ENCODE results near the gene CWC15.
"Not testable (repeated sequence)": the region's sequence is repeated elsewhere in the genome, so short reads cannot be mapped to it uniquely, and the experiment has no call there.

Gene CWC15

GRCh38 chr11:94954753-94955152 lies 18.6 kb downstream of the CWC15 start:
- ATAC-seq: no peak
- DNase-seq: no peak

GRCh38 chr11:94948070-94948617 lies 25.2 kb downstream of the CWC15 start:
- ATAC-seq: no peak
- no peak for DNase-seq

GRCh38 chr11:94946812-94947211 lies 26.5 kb downstream of the CWC15 start:
- DNase-seq: no peak
- ATAC-seq: no peak

- DNase-seq: no peak
- no peak for ATAC-seq
Measured at GRCh38 chr11:94941131-94941530, 32.2 kb downstream of the CWC15 start.

GRCh38 chr11:94939346-94939745 lies 34.0 kb downstream of the CWC15 start:
- DNase-seq (no peak), ATAC-seq (no peak)

- ATAC-seq (no peak), DNase-seq (no peak)
Measured at GRCh38 chr11:94938095-94939055, 35.0 kb downstream of the CWC15 start.

- DNase-seq: no peak
- no peak for ATAC-seq
Measured at GRCh38 chr11:94934846-94935245, 38.5 kb downstream of the CWC15 start.

- ATAC-seq (peak; percentile 53), DNase-seq (no peak)
Measured at GRCh38 chr11:94934362-94934761, 39.0 kb downstream of the CWC15 start.

- ATAC-seq: no peak
- DNase-seq: no peak
Measured at GRCh38 chr11:94933223-94934130, 39.9 kb downstream of the CWC15 start.

GRCh38 chr11:94932503-94932902 lies 40.9 kb downstream of the CWC15 start:
- DNase-seq (no peak), ATAC-seq (no peak)

GRCh38 chr11:94932072-94932471 lies 41.3 kb downstream of the CWC15 start:
- not testable (repeated sequence) for DNase-seq, ATAC-seq

- ATAC-seq: no peak
Measured at GRCh38 chr11:94928117-94928990, 45.0 kb downstream of the CWC15 start.

GRCh38 chr11:94926698-94927237 lies 46.6 kb downstream of the CWC15 start:
- no peak for ATAC-seq

More at GRCh38 chr11:94928117-94928990, 45.0 kb downstream of the CWC15 start:
- no peak for DNase-seq

GRCh38 chr11:94926271-94926625 lies 47.1 kb downstream of the CWC15 start:
- ATAC-seq (no peak), DNase-seq (no peak)

More at GRCh38 chr11:94926698-94927237, 46.6 kb downstream of the CWC15 start:
- no peak for DNase-seq

GRCh38 chr11:94925422-94926270 lies 47.7 kb downstream of the CWC15 start:
- DNase-seq: no peak
- no peak for ATAC-seq

GRCh38 chr11:94924612-94925011 lies 48.7 kb downstream of the CWC15 start:
- DNase-seq (no peak), ATAC-seq (no peak)

- no peak for DNase-seq
- no peak for ATAC-seq
Measured at GRCh38 chr11:94924171-94924572, 49.2 kb downstream of the CWC15 start.

- DNase-seq (no peak), ATAC-seq (no peak)
Measured at GRCh38 chr11:94923004-94923334, 50.4 kb downstream of the CWC15 start.

- ATAC-seq: no peak
- no peak for DNase-seq
Measured at GRCh38 chr11:94922321-94923003, 50.9 kb downstream of the CWC15 start.

GRCh38 chr11:94920311-94920710 lies 53.0 kb downstream of the CWC15 start:
- no peak for DNase-seq
- no peak for ATAC-seq
